ENCODE measurements around the gene MTFMT. TPM values are rescaled to one million over a fixed set of nuclear protein-coding genes. Genes with fewer than 3 reads are reported as not detected.
"Not testable (repeated sequence)": the region's sequence is repeated elsewhere in the genome, so short reads cannot be mapped to it uniquely, and the experiment has no call there.

MTFMT gene
- polyA plus RNA-seq (ENCODE audit: insufficient read length in 3 of 3) = 10 to 100 TPM; 11.7 to 16.9 (median 15.8) TPM
- long read RNA-seq, donor 1, transcript MTFMT-201 (9 exons, 2,734 nt) = major isoform, 6 of 8 reads
- long read RNA-seq, donor 1, partial matches to known transcripts = 0 of 8 reads
- long read RNA-seq, donor 1, other reads (novel, unspliced or antisense) = 0 of 8 reads
- long read RNA-seq, donor 2, transcript MTFMT-201 (9 exons, 2,734 nt) = major isoform, 5 of 7 reads
- long read RNA-seq, donor 2, partial matches to known transcripts = 0 of 7 reads
- long read RNA-seq, donor 2, other reads (novel, unspliced or antisense) = 0 of 7 reads
- long read RNA-seq, donor 3, transcript MTFMT-201 (9 exons, 2,734 nt) = major isoform, 8 of 10 reads
- long read RNA-seq, donor 3, partial matches to known transcripts = 0 of 10 reads
- long read RNA-seq, donor 3, other reads (novel, unspliced or antisense) = 0 of 10 reads
- long read RNA-seq, donor 4, transcript MTFMT-201 (9 exons, 2,734 nt) = major isoform, 5 of 8 reads
- long read RNA-seq, donor 4, partial matches to known transcripts = 0 of 8 reads
- long read RNA-seq, donor 4, other reads (novel, unspliced or antisense) = 0 of 8 reads
- long read RNA-seq, donor 5, partial matches to known transcripts = 0 of 4 reads
- long read RNA-seq, donor 5, other reads (novel, unspliced or antisense) = 0 of 4 reads
- long read RNA-seq, donor 6, transcript MTFMT-201 (9 exons, 2,734 nt) = major isoform, 9 of 9 reads
- long read RNA-seq, donor 6, partial matches to known transcripts = 0 of 9 reads
- long read RNA-seq, donor 6, other reads (novel, unspliced or antisense) = 0 of 9 reads
- long read RNA-seq, donor 7, transcript MTFMT-201 (9 exons, 2,734 nt) = major isoform, 12 of 12 reads
- long read RNA-seq, donor 7, partial matches to known transcripts = 0 of 12 reads
- long read RNA-seq, donor 7, other reads (novel, unspliced or antisense) = 0 of 12 reads
- long read RNA-seq, donor 8, partial matches to known transcripts = 0 of 2 reads
- long read RNA-seq, donor 8, other reads (novel, unspliced or antisense) = 0 of 2 reads
- long read RNA-seq, donor 9, transcript MTFMT-201 (9 exons, 2,734 nt) = major isoform, 6 of 7 reads
- long read RNA-seq, donor 9, partial matches to known transcripts = 0 of 7 reads
- long read RNA-seq, donor 9, other reads (novel, unspliced or antisense) = 0 of 7 reads
- long read RNA-seq, donor 10, transcript MTFMT-201 (9 exons, 2,734 nt) = major isoform, 5 of 5 reads
- long read RNA-seq, donor 10, partial matches to known transcripts = 0 of 5 reads
- long read RNA-seq, donor 10, other reads (novel, unspliced or antisense) = 0 of 5 reads
- long read RNA-seq, donor 11, transcript MTFMT-201 (9 exons, 2,734 nt) = major isoform, 7 of 7 reads
- long read RNA-seq, donor 11, partial matches to known transcripts = 0 of 7 reads
- long read RNA-seq, donor 11, other reads (novel, unspliced or antisense) = 0 of 7 reads
- long read RNA-seq, donor 12, partial matches to known transcripts = 5 of 10 reads
- long read RNA-seq, donor 12, other reads (novel, unspliced or antisense) = 0 of 10 reads
- long read RNA-seq, donor 13, partial matches to known transcripts = 0 of 4 reads
- long read RNA-seq, donor 13, other reads (novel, unspliced or antisense) = 0 of 4 reads
- long read RNA-seq, donor 14 = 0 reads
- long read RNA-seq, donor 15 = 0 reads
- long read RNA-seq, donor 16, transcript MTFMT-201 (9 exons, 2,734 nt) = major isoform, 6 of 9 reads
- long read RNA-seq, donor 16, partial matches to known transcripts = 0 of 9 reads
- long read RNA-seq, donor 16, other reads (novel, unspliced or antisense) = 0 of 9 reads

DNA sequence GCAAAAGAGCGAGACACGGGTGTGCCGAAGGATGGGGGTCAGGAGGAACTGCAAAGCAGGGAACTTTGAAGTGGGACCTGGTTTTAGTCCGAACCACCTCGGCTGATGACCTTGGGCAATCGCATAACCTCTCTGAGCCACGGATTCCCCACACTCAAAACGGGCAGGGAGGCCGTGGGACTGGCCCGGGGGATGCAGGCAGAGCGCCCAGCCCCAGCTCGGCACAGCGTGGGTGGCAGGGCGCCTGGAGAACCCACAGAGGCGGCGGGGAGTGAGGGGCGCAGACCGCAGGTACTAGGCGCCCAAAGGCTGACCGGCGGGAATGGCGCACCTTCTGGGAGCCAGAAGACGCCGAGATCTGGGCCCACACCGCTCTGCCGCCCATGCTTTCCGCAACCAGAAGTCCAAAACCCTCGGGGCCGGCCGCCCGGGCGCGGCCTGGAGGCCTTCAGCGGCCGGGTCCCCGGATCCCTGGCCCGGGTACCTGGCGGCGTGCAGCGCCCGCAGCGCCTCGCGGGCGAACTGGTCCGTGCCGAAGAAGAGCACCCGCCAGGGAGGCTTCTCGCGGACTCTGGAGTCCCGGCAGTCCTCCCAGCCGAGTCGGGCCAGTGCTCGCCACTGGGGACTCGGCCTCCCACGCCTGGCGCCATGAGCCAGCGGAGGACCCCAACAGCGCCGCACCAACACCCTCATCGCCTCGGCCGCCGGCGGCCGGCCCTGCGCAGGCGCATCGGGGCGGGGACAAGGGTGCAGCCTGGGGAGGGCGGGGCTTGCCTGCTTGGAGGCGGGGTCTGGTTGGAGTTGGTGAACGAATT, at the start of gene MTFMT:
MTFMT (minus strand) TSS at position 719 of the 815 bp plus-strand sequence; CDS start at position 693, 26 bp downstream.
- DNase-seq = peak; percentile 87

DNA sequence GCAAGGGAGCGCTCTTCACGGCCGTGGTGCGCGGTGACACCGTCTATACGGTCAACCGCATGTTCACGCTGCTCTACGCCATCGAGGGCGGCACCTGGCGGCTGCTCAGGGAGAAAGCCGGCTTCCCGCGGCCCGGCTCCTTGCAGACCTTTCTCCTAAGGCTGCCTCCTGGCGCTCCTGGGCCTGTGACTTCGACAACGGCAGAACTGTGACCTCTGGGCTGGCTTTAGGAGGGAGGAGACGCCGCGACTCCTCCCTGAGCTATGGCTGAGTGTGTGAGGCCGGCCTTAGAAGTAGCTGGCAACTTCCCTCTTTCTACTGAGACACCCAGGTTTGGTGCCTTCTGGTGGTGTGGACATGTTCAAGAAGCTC, 48.5 kb upstream of the MTFMT start:
- no peak for DNase-seq

DNA sequence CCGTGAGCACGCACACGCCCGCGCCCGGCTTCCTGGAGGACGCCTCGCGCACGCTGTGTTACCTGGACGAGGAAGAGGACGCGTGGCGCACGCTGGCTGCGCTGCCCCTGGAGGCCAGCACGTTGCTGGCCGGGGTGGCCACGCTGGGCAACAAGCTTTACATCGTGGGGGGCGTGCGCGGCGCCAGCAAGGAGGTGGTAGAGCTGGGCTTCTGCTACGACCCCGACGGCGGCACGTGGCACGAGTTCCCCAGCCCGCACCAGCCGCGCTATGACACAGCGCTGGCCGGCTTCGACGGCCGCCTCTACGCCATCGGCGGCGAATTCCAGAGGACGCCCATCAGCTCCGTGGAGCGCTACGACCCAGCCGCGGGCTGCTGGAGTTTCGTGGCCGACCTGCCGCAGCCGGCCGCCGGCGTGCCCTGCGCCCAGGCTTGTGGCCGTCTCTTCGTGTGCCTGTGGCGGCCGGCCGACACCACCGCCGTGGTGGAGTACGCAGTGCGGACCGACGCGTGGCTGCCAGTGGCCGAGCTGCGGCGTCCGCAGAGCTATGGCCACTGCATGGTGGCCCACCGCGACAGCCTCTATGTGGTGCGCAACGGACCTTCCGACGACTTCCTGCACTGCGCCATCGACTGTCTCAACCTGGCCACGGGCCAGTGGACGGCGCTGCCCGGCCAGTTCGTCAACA, 48.0 kb upstream of the MTFMT start:
- DNase-seq = no peak

DNA sequence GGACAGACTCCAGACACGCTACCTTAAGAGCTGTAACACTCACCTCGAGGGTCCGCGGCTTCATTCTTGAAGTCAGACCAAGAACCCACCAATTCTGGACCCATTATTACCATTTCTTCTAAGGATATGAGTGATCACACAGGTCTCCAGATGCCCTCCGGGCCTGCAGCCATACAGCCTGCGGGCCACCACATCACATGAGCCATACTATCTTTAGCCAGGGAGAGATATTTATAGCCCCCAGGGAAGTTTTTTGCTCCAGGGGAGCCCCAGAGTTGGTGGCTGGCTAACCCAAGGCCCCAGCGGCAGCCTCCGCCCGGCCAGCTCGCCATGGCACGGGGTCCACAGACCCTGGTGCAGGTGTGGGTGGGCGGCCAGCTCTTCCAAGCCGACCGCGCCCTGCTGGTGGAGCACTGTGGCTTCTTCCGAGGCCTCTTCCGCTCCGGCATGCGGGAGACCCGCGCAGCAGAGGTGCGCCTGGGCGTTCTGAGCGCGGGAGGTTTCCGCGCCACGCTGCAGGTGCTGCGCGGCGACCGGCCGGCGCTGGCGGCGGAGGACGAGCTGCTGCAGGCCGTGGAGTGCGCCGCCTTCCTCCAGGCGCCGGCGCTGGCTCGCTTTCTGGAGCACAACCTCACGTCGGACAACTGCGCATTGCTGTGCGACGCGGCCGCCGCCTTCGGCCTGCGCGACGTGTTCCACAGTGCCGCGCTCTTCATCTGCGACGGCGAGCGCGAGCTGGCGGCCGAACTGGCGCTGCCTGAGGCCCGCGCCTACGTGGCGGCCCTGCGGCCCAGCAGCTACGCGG, 47.2 kb upstream of the MTFMT start, which contains the start of gene KBTBD13:
KBTBD13 (plus strand) TSS at position 261 of the 805 bp plus-strand sequence; CDS start at position 331, 70 bp downstream.
- DNase-seq = no peak

DNA sequence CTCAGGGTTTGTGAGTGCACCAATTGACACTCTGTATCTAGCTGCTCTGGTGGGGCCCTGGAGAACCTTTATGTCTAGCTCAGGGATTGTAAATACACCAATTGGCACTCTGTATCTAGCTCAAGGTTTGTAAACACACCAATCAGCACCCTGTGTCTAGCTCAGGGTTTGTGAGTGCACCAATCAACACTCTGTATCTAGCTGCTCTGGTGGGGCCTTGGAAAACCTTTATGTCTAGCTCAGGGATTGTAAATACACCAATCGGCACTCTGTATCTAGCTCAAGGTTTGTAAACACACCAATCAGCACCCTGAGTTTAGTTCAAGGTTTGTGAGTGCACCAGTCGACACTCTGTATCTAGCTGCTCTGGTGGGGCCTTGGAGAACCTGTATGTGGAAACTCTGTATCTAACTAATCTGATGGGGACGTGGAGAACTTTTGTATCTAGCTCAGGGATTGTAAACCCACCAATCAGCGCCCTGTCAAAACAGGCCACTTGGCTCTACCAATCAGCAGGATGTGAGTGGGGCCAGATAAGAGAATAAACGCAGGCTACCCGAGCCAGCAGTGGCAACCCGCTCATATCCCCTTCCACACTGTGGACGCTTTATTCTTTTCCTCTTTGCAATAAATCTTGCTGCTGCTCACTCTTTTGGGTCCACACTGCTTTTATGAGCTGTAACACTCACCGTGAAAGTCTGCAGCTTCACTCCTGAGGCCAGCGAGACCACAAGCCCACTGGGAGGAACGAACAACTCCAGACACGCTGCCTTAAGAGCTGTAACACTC, 46.4 kb upstream of the MTFMT start:
- DNase-seq = not testable (repeated sequence)

- not testable (repeated sequence) for DNase-seq
Measured at GRCh38 chr15:65074946-65075345, 45.5 kb upstream of the MTFMT start.

GRCh38 chr15:65072617-65073016, 43.2 kb upstream of the MTFMT start:
- DNase-seq = no peak

- no peak for DNase-seq
Measured at GRCh38 chr15:65072027-65072426, 42.6 kb upstream of the MTFMT start.

DNA sequence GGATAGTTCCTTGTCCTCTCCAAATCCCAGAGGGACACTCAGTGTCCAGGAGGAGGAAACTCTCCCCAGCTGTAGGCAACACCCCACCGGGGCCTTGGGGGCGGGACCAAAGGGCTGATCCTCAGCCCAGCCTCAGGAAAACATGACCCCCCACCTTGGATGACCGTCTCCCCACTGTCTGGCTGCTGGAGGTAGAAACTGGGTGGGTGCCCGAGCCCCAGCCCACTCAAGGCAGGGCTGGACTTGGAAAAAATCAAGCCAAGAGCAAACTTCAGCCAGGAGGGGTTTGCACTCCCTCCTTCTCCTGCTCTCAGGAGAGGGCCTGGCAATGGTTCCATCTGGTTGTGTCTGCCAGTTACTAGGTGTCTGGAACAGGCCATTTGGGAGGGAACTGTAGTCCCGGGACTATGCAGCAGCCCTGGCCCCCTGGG, 42.0 kb upstream of the MTFMT start:
- DNase-seq = no peak

GRCh38 chr15:65069779-65070546, 40.5 kb upstream of the MTFMT start:
- DNase-seq = no peak

DNA sequence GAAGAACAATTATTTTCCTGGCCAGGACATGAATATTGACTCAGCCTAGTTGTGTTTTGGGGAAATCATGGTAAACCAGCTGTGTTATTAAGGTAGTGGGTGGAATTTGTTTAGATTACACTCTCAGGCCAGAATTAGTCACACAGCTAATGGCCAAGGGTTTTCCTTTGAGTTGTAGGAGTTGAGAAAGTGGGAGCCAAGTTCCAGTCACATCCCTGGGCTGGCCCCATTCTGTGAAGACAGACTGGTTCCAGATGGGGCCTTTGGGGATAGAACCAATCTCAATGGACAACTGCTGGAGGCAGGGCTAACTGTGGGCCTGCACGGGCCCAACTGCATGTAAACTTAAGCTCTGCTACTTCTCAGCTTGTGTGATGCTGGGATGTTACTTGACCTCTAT, 39.7 kb upstream of the MTFMT start:
- DNase-seq = no peak

DNA sequence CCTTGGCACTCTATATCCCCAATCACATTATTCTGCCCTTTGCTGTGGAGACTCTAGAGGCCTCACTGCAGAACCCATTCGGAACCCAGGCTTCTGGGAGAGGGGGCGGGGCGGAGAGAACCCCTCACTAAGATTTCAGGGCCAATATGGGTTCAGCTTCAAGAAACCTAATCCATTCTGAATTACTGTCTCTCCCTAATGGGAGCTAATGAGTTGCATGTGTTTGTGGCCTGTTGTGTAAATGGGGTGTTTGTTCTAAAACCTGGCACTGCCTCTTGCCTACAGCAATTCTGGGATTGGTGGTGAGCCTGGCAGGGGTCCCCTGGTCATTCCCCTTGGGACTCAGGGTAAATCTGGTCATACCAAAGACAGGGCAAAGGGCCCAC, 39.0 kb upstream of the MTFMT start:
- no peak for DNase-seq

GRCh38 chr15:65067645-65068402, 38.4 kb upstream of the MTFMT start, which contains the start of gene RASL12:
TSS of gene RASL12 (minus strand) at chr15:65067991. CDS start at chr15:65067835, 156 bp downstream.
- no peak for DNase-seq

DNA sequence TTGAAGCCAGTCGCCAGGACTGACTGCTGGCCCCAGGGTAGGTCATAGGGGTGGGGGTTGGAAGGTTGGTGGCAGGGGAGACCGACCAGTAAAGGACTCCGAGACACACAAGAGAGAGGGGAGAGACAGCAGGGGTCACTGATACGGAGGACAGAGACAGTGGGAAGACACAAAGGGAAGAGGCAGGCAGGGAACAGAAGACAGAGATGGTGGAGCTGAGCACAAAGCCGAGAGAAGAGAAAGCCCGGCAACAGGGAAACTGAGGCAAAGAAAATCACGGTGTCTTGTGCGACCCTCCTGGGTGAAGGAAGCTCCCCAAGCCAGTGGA, 37.8 kb upstream of the MTFMT start:
- no peak for DNase-seq

GRCh38 chr15:65066635-65067316, 37.3 kb upstream of the MTFMT start:
- DNase-seq = no peak
